GM23338 (cell line): ENCODE measurements around the gene VSX1. TPM values are rescaled to one million over a fixed set of nuclear protein-coding genes. Genes with fewer than 3 reads are reported as not detected.

Experiments used
- ATAC-seq: fragments of 200-7000 bp; cut with Tn5 transposase; 3 replicates; pipeline ENCODE4 v1.9.1; 2020
- DNase-seq: peaks from one replicate; pipeline ENCODE4 v3.0.0-alpha.2; 2015; ENCODE audit warnings: low spot score
- H2AFZ ChIP-seq: fragments of 200-600 bp; sonication (generic); 2 replicates; pipeline ENCODE4 v1.8.0; 2016; ENCODE audit warnings: antibody characterized with exemption, mild to moderate bottlenecking, moderate library complexity
- H3F3A ChIP-seq: fragments of 200-600 bp; sonication (generic); replicated peaks from 2 replicates; pipeline ENCODE4 v1.8.0; 2017; ENCODE audit warnings: antibody characterized with exemption, mixed run types, low read depth
- H3K27ac ChIP-seq: fragments of 200-600 bp; sonication (generic); 2 replicates; pipeline ENCODE4 v1.6.1; 2016; ENCODE audit warnings: low read depth
- H3K27me3 ChIP-seq: fragments of 200-600 bp; sonication (generic); 2 replicates; pipeline ENCODE4 v1.8.0; 2016; ENCODE audit warnings: mild to moderate bottlenecking, mixed run types, moderate library complexity; ENCODE audit not compliant: insufficient read depth
- H3K36me3 ChIP-seq: fragments of 200-600 bp; sonication (generic); 2 replicates; pipeline ENCODE4 v1.8.0; 2016; ENCODE audit warnings: mild to moderate bottlenecking; ENCODE audit not compliant: insufficient read depth
- H3K4me1 ChIP-seq: fragments of 200-600 bp; sonication (generic); 2 replicates; pipeline ENCODE4 v1.8.0; 2016; ENCODE audit warnings: mild to moderate bottlenecking, moderate library complexity; ENCODE audit not compliant: insufficient read depth
- H3K4me2 ChIP-seq: fragments of 200-600 bp; sonication (generic); 2 replicates; pipeline ENCODE4 v1.7.1; 2017; ENCODE audit warnings: mixed run types
- H3K4me3 ChIP-seq: fragments of 200-600 bp; sonication (generic); 2 replicates; pipeline ENCODE4 v1.6.1; 2016; ENCODE audit warnings: mixed run types
- H3K79me2 ChIP-seq: fragments of 200-600 bp; sonication (generic); replicated peaks from 2 replicates; pipeline ENCODE4 v1.8.0; 2017; ENCODE audit warnings: mild to moderate bottlenecking; ENCODE audit not compliant: insufficient read depth
- H3K9me2 ChIP-seq: fragments of 200-600 bp; sonication (generic); 2 replicates; pipeline ENCODE4 v1.8.0; 2017; ENCODE audit not compliant: insufficient read depth
- H4K20me1 ChIP-seq: fragments of 200-600 bp; sonication (generic); replicated peaks from 2 replicates; pipeline ENCODE4 v1.8.0; 2017; ENCODE audit warnings: mild to moderate bottlenecking; ENCODE audit not compliant: insufficient read depth
- H3K27ac Mint-ChIP-seq: 2 replicates; pipeline ENCODE4 v1.8.0; 2020; ENCODE audit warnings: inconsistent platforms, mild to moderate bottlenecking, moderate library complexity, mixed read lengths
- H3K27me3 Mint-ChIP-seq: 3 replicates; pipeline ENCODE4 v1.8.0; 2022; ENCODE audit warnings: low read depth, mild to moderate bottlenecking, moderate library complexity, mixed read lengths, inconsistent platforms; ENCODE audit not compliant: insufficient read depth, poor library complexity
- H3K36me3 Mint-ChIP-seq: 3 replicates; pipeline ENCODE4 v1.8.0; 2021; ENCODE audit warnings: low read depth, mild to moderate bottlenecking, inconsistent platforms, moderate library complexity, mixed read lengths
- H3K4me1 Mint-ChIP-seq: 3 replicates; pipeline ENCODE4 v1.8.0; 2020; ENCODE audit warnings: mild to moderate bottlenecking, inconsistent platforms, mixed read lengths
- H3K4me3 Mint-ChIP-seq: 3 replicates; pipeline ENCODE4 v1.8.0; 2021; ENCODE audit warnings: moderate library complexity, mild to moderate bottlenecking, inconsistent platforms, mixed read lengths
- H3K9me3 Mint-ChIP-seq: 3 replicates; pipeline ENCODE4 v1.8.0; 2020; ENCODE audit warnings: moderate library complexity, mild to moderate bottlenecking, inconsistent platforms, mixed read lengths
- CREB1 ChIP-seq: fragments of 250-450 bp; sonication (Bioruptor Pico); IDR thresholded peaks from 2 replicates; pipeline ENCODE4 v1.5.0; 2020; ENCODE audit warnings: low read depth, mild to moderate bottlenecking, moderate library complexity
- CTCF ChIP-seq, 2 experiments: fragments of 200-600 bp in 1 of 2; sonication (generic) in 1 of 2; conservative IDR thresholded peaks; 2 replicates each; pipeline versions ENCODE4 v1.5.1 to v1.6.1; 2016 to 2017; ENCODE audit warnings: antibody characterized with exemption in 2 of 2, low read depth in 2 of 2, mild to moderate bottlenecking in 2 of 2, moderate library complexity in 1 of 2
- EZH2 ChIP-seq: fragments of 200-600 bp; sonication (generic); IDR thresholded peaks from one replicate; pipeline ENCODE4 v1.8.0; 2017; ENCODE audit warnings: antibody characterized with exemption, mild to moderate bottlenecking, low read depth; ENCODE audit not compliant: unreplicated experiment
- EZH2phosphoT487 ChIP-seq: fragments of 200-600 bp; sonication (generic); IDR thresholded peaks from one replicate; pipeline ENCODE4 v1.8.1; 2018; ENCODE audit warnings: antibody characterized with exemption; ENCODE audit not compliant: unreplicated experiment
- JUNB ChIP-seq: IDR thresholded peaks from one replicate; pipeline ENCODE4 v1.6.1; 2016; ENCODE audit warnings: antibody characterized with exemption; ENCODE audit not compliant: unreplicated experiment
- NANOG ChIP-seq: IDR thresholded peaks from 2 replicates; pipeline ENCODE4 v1.6.1; 2016; ENCODE audit warnings: antibody characterized with exemption, borderline replicate concordance
- POLR2AphosphoS5 ChIP-seq: IDR thresholded peaks from 2 replicates; pipeline ENCODE4 v1.6.1; 2016; ENCODE audit warnings: antibody characterized with exemption, low read depth
- STAT1 ChIP-seq: IDR thresholded peaks from one replicate; pipeline ENCODE4 v1.6.1; 2016; ENCODE audit warnings: antibody characterized with exemption; ENCODE audit not compliant: unreplicated experiment
- ZNF114 ChIP-seq: fragments of 250-450 bp; sonication (Bioruptor Pico); IDR thresholded peaks from 2 replicates; pipeline ENCODE4 v1.5.0; 2020; ENCODE audit warnings: mild to moderate bottlenecking, moderate library complexity
- ZNF331 ChIP-seq: fragments of 250-450 bp; sonication (Bioruptor Pico); IDR thresholded peaks from 2 replicates; pipeline ENCODE4 v1.5.0; 2020; ENCODE audit warnings: low read depth, mild to moderate bottlenecking, moderate library complexity
- ZNF462 ChIP-seq: fragments of 250-450 bp; sonication (Bioruptor Pico); IDR thresholded peaks from 2 replicates; pipeline ENCODE4 v1.5.0; 2020; ENCODE audit warnings: mild to moderate bottlenecking, moderate library complexity
- polyA plus RNA-seq: library from polyadenylated mRNA; unstranded; fragments of >200 nt; fragmentation: Nextera tagmentation; extraction: Ambion mirVana; gene quantifications from 2 replicates; pipeline ENCODE4 v1.2.1, GENCODE V29; 2016
- total RNA-seq: library from RNA; depleted of rRNA; stranded (reverse); fragments of >200 nt; shearing (Covaris generic); gene quantifications from 2 replicates; pipeline ENCODE4 v1.2.3, GENCODE V29; 2014
- TF ChIP-seq, protein P1 (sequence below): IDR thresholded peaks from 2 replicates; pipeline ENCODE4 v1.6.1; 2016; ENCODE audit warnings: antibody characterized with exemption
- TF ChIP-seq, protein P2 (sequence below): IDR thresholded peaks from one replicate; pipeline ENCODE4 v1.6.1; 2018; ENCODE audit warnings: antibody characterized with exemption; ENCODE audit not compliant: unreplicated experiment

VSX1 gene
- total and polyA plus RNA-seq, 2 experiments from 2014 or later: 0.73 TPM; not detected in 1

- no peak overlapping the region for H3K4me3 ChIP-seq
- H3K36me3 Mint-ChIP-seq: no peaks in the 10 kb centered on the region
- no peak overlapping the region for H3K4me2 ChIP-seq
- no peaks in the 10 kb centered on the region for H3K4me1 Mint-ChIP-seq
- H3K27me3 ChIP-seq: no peaks in the 10 kb centered on the region
- H4K20me1 ChIP-seq: no peaks in the 10 kb centered on the region
- ATAC-seq (no peak), DNase-seq (no peak)
- H2AFZ ChIP-seq: no peak overlapping the region
- H3F3A ChIP-seq: no peaks in the 10 kb centered on the region
- no peak overlapping the region for H3K27ac ChIP-seq
- H3K4me3 Mint-ChIP-seq: no peak overlapping the region
- no peaks in the 10 kb centered on the region for H3K9me2 ChIP-seq
- no peaks in the 10 kb centered on the region for H3K9me3 Mint-ChIP-seq
- no peaks in the 10 kb centered on the region for H3K36me3 ChIP-seq
- H3K4me1 ChIP-seq: no peaks in the 10 kb centered on the region
- H3K27me3 Mint-ChIP-seq: no peaks in the 10 kb centered on the region
- no peak for TF ChIP-seq ZNF114 (CRISPR knock-in tag)
- TF ChIP-seq CREB1 (CRISPR knock-in tag): no peak
- TF ChIP-seq ZNF462 (CRISPR knock-in tag): no peak
- TF ChIP-seq JUNB: no peak
- no peak for TF ChIP-seq NANOG
- no peak for TF ChIP-seq STAT1
- no peak for TF ChIP-seq CTCF (conservative IDR thresholded peaks at IDR 0.05; ENCODE audit: low read depth in 2 of 2)
- TF ChIP-seq ZNF331 (CRISPR knock-in tag): no peak
- TF ChIP-seq, protein P1, sequence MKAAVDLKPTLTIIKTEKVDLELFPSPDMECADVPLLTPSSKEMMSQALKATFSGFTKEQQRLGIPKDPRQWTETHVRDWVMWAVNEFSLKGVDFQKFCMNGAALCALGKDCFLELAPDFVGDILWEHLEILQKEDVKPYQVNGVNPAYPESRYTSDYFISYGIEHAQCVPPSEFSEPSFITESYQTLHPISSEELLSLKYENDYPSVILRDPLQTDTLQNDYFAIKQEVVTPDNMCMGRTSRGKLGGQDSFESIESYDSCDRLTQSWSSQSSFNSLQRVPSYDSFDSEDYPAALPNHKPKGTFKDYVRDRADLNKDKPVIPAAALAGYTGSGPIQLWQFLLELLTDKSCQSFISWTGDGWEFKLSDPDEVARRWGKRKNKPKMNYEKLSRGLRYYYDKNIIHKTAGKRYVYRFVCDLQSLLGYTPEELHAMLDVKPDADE: no peak
- TF ChIP-seq POLR2AphosphoS5: no peak
- no peak for TF ChIP-seq EZH2phosphoT487
- TF ChIP-seq, protein P2, sequence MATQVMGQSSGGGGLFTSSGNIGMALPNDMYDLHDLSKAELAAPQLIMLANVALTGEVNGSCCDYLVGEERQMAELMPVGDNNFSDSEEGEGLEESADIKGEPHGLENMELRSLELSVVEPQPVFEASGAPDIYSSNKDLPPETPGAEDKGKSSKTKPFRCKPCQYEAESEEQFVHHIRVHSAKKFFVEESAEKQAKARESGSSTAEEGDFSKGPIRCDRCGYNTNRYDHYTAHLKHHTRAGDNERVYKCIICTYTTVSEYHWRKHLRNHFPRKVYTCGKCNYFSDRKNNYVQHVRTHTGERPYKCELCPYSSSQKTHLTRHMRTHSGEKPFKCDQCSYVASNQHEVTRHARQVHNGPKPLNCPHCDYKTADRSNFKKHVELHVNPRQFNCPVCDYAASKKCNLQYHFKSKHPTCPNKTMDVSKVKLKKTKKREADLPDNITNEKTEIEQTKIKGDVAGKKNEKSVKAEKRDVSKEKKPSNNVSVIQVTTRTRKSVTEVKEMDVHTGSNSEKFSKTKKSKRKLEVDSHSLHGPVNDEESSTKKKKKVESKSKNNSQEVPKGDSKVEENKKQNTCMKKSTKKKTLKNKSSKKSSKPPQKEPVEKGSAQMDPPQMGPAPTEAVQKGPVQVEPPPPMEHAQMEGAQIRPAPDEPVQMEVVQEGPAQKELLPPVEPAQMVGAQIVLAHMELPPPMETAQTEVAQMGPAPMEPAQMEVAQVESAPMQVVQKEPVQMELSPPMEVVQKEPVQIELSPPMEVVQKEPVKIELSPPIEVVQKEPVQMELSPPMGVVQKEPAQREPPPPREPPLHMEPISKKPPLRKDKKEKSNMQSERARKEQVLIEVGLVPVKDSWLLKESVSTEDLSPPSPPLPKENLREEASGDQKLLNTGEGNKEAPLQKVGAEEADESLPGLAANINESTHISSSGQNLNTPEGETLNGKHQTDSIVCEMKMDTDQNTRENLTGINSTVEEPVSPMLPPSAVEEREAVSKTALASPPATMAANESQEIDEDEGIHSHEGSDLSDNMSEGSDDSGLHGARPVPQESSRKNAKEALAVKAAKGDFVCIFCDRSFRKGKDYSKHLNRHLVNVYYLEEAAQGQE: no peak
- no peak for TF ChIP-seq EZH2
- H3K27ac Mint-ChIP-seq: no peak overlapping the region
- no peaks in the 10 kb centered on the region for H3K79me2 ChIP-seq
These were observed 43.7 kb upstream of the VSX1 start for GRCh38 chr20:25125636-25126035.
